GM12892 (cell line): Measurements from ENCODE around the gene PHIP. TPM values are rescaled to one million over a fixed set of nuclear protein-coding genes. Genes with fewer than 3 reads are reported as not detected.
"Not testable (repeated sequence)": the region's sequence is repeated elsewhere in the genome, so short reads cannot be mapped to it uniquely, and the experiment has no call there.

Source experiments
- DNase-seq: peaks from one replicate; pipeline ENCODE4 v3.0.0; 2011; ENCODE audit not compliant: insufficient read length
- FAIRE-seq: peaks from 2 replicates; lab custom pipeline; 2011; peaks lifted over from hg19 to GRCh38; lab: Jason Lieb, UNC
- POLR2A ChIP-seq: IDR thresholded peaks from 2 replicates; pipeline ENCODE4 v1.6.1; 2011; ENCODE audit warnings: low read depth, low read length, control low read depth
- POLR2AphosphoS5 ChIP-seq: IDR thresholded peaks from 2 replicates; pipeline ENCODE4 v1.6.1; 2011; ENCODE audit warnings: low read depth, low read length, control low read depth
- TAF1 ChIP-seq: IDR thresholded peaks from 2 replicates; pipeline ENCODE4 v1.6.1; 2011; ENCODE audit warnings: low read depth, mild to moderate bottlenecking, control low read depth, low read length, borderline replicate concordance
- polyA plus RNA-seq: library from polyadenylated mRNA; unstranded; fragments of >200 nt; gene quantifications from one replicate; pipeline ENCODE4 v1.2.1, GENCODE V29; 2012; ENCODE audit warnings: missing spikeins, inconsistent platforms; ENCODE audit not compliant: missing spikeins

Gene PHIP
- polyA plus RNA-seq = 19.7 TPM

DNA sequence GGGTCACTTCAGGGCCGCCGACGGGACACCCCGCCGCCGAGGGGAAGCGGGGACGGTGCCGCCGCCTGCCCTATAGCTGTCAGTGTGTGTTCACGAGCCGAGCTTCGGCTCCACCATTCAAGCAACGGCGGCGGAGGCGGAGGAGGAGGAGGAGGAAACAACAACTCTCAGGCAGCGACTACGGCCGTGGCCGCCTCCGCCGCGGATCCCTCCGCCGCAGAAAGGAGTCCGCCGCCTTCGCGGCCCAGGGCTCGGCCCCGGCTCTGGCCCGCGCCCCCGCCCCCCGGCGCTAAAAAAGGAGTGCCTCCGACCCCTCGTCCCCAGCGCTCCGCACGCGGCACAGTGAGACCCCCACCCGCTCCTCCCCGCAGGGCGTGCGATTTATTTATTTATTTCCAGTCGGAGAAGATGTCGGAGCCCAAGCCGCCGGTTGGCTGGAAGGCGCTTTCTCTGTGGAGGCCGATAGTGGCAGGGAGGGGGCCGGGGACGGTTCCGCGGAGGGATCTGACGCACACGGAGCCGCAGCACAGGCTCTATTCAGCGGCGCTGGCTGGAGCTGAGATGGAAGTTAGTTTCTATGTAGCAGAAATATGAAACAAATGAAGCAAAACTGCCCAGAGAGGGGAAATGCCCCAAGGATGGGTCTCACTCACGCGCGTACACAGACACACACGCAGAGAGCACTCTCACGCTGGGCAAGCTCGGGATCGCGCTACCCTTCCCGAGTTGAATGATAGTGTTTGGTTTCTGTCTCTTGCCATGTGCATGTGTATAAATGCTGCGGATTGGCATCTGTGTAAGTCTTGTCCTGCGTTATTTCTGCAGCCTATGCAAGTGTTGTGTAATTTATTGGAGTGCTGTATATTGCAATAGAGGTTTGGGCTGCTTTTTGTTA, at the start of gene PHIP:
TSS of gene PHIP (minus strand) at position 180 of the 895 bp plus-strand sequence. CDS start 186 bp downstream, outside the sequence.
- FAIRE-seq (peak; percentile 89), DNase-seq (peak; percentile 36)
- peak; percentile 91 for TF ChIP-seq TAF1
- peak; percentile 76; the same call in 1 of the 2 replicates for TF ChIP-seq POLR2A
- TF ChIP-seq POLR2AphosphoS5 = peak; percentile 69

GRCh38 chr6:79127660-79128059, 49.6 kb upstream of the PHIP start:
- TF ChIP-seq TAF1 (no peak), POLR2A (no peak), POLR2AphosphoS5 (no peak)

DNA sequence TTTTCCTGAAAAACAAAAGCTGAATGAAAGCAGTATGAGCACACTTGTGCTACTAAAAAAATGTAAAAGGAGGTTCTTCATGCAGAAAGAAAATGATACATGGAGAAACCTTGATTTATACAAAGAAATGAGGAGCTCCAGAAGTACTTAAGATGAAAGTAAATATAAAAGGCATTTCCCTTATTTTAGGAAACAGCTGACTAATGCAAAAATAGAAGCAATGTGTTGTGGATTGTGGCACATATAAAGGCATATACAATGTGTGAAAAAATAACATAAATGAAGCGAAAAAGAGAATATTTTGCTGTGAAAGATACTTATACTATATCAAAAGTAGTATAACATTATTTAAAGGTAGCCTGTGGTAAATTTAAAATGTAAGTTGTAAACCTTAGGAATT, 41.2 kb upstream of the PHIP start:
- DNase-seq (no peak), FAIRE-seq (no peak)
- no peak for TF ChIP-seq POLR2AphosphoS5
- TF ChIP-seq POLR2A = no peak
- no peak for TF ChIP-seq TAF1

More at GRCh38 chr6:79127660-79128059, 49.6 kb upstream of the PHIP start:
- DNase-seq = no peak
- no peak for FAIRE-seq

- no peak for FAIRE-seq
- no peak for TF ChIP-seq POLR2A
- no peak for TF ChIP-seq TAF1
- no peak for TF ChIP-seq POLR2AphosphoS5
- no peak for DNase-seq
Measured at GRCh38 chr6:79117752-79118151, 39.7 kb upstream of the PHIP start.

DNA sequence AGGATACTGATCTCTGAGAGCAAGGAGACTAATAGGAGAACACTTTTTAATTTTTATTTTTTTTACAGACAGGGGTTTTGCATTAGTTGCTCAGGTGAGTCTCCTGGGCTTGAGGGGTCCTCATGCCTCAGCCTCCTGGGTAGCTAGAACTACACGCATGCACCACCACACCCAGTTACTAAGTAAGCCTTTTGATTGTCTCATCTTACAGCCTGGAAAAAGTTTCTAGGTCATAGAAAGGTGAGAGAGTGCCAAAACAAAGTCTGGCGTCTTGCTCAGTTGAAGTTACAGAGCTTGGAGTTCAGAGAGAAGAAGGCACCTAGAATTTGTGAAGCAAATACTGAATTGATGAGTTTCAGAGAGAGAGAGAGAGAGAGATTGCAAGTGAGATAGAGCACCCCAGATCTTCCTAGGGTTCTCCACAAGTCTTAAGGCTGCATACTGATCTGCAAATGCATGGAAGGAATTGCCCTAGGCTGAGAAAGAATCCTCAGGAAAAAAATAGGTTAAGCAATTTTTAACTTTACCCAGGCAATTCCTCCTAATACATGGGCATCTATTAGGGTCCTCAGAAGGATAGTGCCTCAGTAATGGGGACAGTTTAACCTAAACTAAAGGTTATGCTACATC, 37.6 kb upstream of the PHIP start:
- DNase-seq (no peak), FAIRE-seq (no peak)
- TF ChIP-seq POLR2A (no peak), TAF1 (no peak), POLR2AphosphoS5 (no peak)

- FAIRE-seq (no peak), DNase-seq (no peak)
- TF ChIP-seq POLR2A (no peak), POLR2AphosphoS5 (no peak), TAF1 (no peak)
Measured at GRCh38 chr6:79111549-79111948, 33.5 kb upstream of the PHIP start.

DNA sequence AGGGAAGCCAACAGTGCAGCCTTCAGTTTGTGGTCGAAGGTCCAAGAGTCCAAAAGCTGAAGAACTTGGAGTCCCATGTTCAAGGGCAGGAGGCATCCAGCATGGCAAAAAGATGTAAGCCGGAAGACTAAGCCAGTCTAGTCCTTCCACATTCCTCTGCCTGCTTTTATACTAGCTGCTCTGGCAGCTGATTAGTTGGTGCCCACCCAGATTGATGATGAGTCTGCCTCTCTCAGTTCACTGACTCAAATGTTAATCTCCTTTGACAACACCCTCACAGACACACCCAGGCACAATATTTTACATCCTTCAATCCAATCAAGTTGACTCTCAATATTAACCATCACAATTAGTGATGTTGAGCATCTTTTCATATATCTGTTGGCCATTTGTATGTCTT, 23.1 kb upstream of the PHIP start:
- FAIRE-seq (no peak), DNase-seq (no peak)
- TF ChIP-seq POLR2A = no peak

- no peak for DNase-seq
- no peak for TF ChIP-seq POLR2AphosphoS5
- TF ChIP-seq POLR2A = no peak
- TF ChIP-seq TAF1 = no peak
- no peak for FAIRE-seq
Measured at GRCh38 chr6:79100304-79100703, 22.2 kb upstream of the PHIP start.

DNA sequence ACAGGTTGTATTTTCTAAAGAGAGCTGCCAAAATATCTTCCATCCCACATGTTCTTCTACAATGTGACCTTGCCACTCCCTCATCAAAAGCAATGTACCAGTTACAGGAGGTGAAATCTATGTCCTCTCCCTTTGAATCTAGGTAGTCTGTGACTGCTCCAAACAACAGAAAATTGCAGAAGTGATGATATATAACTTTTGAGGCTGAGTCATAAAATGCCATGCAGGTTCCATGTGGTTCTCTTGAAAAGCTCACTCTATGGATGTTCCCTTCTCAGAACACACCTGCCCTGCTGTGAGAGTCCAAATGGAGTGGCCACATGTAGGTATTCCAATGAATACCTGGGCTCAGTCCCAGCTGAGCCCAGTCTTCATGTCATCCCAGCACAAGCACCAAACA, 16.9 kb upstream of the PHIP start:
- no peak for TF ChIP-seq POLR2AphosphoS5
- TF ChIP-seq POLR2A = no peak
- TF ChIP-seq TAF1 = no peak
- FAIRE-seq = no peak

GRCh38 chr6:79091801-79092200, 13.7 kb upstream of the PHIP start:
- DNase-seq, FAIRE-seq: not testable (repeated sequence)

More for the DNA sequence above, 16.9 kb upstream of the PHIP start:
- no peak for DNase-seq

DNA sequence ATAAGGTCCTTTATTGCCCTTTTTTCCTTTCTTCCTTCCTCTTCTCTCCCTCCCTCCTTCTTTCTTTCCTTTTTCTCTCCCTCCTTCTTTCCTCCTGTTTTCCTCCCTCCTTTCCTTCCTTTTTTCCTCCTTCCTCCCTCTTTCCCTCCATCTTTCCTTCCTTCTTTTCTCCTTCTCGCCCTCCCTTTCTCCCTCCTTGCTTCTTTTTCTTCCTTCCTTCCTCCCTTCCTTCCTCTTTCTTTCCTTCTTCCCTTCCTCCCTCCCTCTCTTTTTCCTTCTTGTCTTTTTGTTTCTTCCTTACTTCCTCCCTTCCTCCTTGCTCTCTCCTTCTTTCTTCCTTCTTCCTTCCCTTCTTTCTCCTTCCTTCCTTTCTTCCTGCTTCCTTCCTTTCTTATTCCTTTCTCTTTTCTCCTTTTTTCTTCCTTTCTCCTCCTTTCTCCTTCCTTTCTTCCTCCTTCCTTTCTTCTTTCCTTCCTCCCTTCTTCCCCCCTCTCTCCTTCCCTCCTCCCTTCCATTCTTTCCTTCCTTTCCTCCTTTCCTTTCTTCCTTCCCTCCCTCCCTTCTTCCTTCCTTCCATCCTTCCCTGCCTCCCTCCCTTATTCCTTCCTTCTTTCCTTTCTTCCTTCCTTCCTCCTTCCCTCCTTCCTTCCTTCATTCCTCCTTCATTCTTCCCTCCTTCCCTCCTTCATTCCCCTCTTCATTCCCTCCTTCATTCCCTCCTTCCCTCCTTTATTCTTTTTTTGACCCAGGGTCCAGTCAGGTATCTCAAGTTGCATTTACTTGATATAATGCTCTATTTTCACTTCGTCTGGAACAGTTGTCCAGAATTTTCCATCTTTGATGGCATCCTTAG, 11.7 kb upstream of the PHIP start:
- DNase-seq = no peak
- TF ChIP-seq POLR2AphosphoS5 (no peak), POLR2A (no peak), TAF1 (no peak)
- no peak for FAIRE-seq

GRCh38 chr6:79084693-79085092, 6.6 kb upstream of the PHIP start:
- TF ChIP-seq TAF1 (no peak), POLR2AphosphoS5 (no peak), POLR2A (no peak)
- no peak for FAIRE-seq
- DNase-seq = no peak
